ENCODE results near the gene TMEM89.

The TMEM89 gene

DNA sequence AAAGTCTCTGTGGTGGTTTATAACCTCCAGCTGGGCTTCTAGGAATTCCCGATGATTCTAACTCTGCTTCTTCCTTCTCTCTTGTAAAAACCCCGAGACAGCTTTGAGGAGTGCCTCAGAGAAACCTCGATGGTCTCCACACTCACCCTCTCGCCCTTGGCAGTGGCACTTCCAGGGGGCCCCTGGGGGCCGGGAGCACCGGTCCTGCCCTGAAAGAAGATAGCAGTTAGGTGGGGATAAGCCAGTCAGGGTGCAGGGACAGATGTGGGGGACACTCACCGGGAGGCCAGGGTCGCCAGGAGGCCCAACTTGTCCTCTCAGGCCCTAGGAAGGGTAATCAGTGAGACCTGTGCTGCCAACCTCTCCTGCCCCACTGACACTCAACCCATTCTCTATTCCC is 36.2 kb downstream of the TMEM89 start:
- Histone ChIP-seq H3K9me3 (ENCODE audit: control insufficient read depth in 2 of 2, low read length in 2 of 2) (no peaks in the 10 kb centered on the region), H3K4me3 (ENCODE audit: low read length in 2 of 2) (no peak overlapping the region), H3K4me1 (ENCODE audit: control insufficient read depth, insufficient read depth, low read length) (no peaks in the 10 kb centered on the region), H3K27me3 (ENCODE audit: control insufficient read depth in 1 of 2, insufficient read depth in 2 of 2, low read length in 2 of 2) (no peaks in the 10 kb centered on the region), H3K36me3 (ENCODE audit: control insufficient read depth in 2 of 2, insufficient read depth in 2 of 2, low read length in 2 of 2) (peaks cover 0 to 3% of the 10 kb centered on the region in 2 donors), H3K27ac (ENCODE audit: low read length) (no peak overlapping the region), H3K9ac (ENCODE audit: low read length in 2 of 2) (no peak overlapping the region)

DNA sequence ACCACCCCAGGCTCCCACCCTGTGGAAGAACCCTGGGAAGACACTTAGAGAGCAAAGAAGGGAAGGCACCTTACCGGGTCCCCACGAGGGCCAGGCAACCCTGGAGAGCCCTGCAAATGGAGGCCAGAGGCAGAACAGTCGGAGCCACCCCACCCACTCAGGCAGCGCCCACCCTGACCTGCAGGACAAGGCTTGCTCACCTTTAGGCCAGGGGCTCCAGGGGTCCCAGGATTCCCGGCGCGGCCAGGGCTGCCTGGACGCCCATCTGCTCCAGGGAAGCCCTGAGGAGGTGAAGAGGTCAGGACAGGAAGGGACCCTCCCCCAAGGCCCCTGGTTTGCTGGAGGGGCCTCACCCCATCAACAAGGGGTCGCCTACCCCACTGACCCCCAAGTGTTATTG is 36.7 kb downstream of the TMEM89 start:
- H3K36me3 ChIP-seq (ENCODE audit: control insufficient read depth in 2 of 2, insufficient read depth in 2 of 2, low read length in 2 of 2) = peaks cover 0 to 3% of the 10 kb centered on the region in 2 donors
- no peak overlapping the region for H3K27ac ChIP-seq (ENCODE audit: low read length)
- no peak overlapping the region for H3K9ac ChIP-seq (ENCODE audit: low read length in 2 of 2)
- no peak overlapping the region for H3K4me3 ChIP-seq (ENCODE audit: low read length in 2 of 2)
- no peaks in the 10 kb centered on the region for H3K4me1 ChIP-seq (ENCODE audit: control insufficient read depth, insufficient read depth, low read length)
- H3K9me3 ChIP-seq (ENCODE audit: control insufficient read depth in 2 of 2, low read length in 2 of 2) = no peaks in the 10 kb centered on the region
- no peaks in the 10 kb centered on the region for H3K27me3 ChIP-seq (ENCODE audit: control insufficient read depth in 1 of 2, insufficient read depth in 2 of 2, low read length in 2 of 2)

DNA sequence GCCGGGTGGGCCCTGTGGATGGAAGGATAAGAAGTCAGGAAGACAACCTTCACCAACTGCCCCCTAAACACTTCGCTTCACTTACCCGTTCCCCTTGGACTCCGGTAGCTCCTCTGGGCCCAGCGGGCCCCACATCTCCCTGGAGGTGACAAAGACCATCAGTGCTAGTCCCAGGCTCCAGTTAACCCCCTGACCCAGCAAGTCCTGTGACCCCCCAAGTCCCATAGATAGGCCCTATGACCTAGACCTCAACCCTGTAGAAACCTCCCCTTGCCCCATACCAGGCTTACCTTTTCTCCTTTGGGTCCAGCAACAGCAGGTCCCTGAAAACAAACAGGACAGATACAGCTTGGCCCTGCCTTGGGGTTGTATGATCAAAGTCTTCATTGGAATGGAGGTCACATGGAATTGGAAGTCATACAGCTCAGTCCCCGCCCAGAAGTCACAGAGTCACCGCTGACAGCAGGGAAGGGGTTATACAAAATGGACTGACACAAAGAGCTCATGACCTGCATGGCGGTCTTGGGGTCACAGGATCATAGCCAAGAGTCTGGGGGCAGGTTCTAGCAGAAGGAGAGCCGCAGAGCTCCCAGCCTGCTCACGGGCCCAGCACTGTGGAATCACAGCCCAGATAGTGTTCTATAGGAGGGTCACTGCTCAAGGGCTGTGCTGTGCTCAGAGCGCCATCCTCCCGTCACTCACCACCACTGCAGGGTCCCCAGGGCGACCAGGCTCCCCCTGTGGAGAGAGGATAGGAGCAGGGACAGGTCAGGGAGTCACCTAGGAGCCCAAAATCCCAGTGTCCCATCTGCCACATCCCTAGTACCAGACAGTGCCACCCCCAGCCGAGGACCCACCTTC is 39.7 kb downstream of the TMEM89 start:
- Histone ChIP-seq H3K4me1 (ENCODE audit: control insufficient read depth, insufficient read depth, low read length) (no peaks in the 10 kb centered on the region), H3K4me3 (ENCODE audit: low read length in 2 of 2) (no peak overlapping the region), H3K27ac (ENCODE audit: low read length) (no peak overlapping the region), H3K27me3 (ENCODE audit: control insufficient read depth in 1 of 2, insufficient read depth in 2 of 2, low read length in 2 of 2) (no peaks in the 10 kb centered on the region), H3K9ac (ENCODE audit: low read length in 2 of 2) (no peak overlapping the region), H3K9me3 (ENCODE audit: control insufficient read depth in 2 of 2, low read length in 2 of 2) (no peaks in the 10 kb centered on the region), H3K36me3 (ENCODE audit: control insufficient read depth in 2 of 2, insufficient read depth in 2 of 2, low read length in 2 of 2) (peaks cover 3 to 4% of the 10 kb centered on the region in 2 donors)

DNA sequence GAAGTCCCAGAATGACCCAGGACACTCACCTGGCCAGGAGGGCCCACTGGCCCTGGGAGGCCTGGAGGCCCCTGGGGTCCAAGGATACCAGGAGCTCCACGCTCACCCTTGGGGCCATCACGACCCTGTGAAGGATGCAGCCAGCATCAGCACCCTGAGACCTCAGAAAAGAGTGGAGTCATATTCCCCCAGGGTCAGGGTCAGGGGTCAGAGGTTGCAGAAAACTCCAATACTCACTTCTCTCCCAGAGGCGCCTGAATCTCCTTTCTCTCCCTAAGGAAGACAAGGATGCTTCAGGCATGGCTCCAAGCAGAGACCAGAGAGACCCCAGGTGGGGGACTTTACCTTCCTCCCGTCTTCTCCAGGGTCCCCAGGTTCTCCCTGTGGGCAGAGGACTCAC is 44.9 kb downstream of the TMEM89 start:
- no peaks in the 10 kb centered on the region for H3K27me3 ChIP-seq (ENCODE audit: control insufficient read depth in 1 of 2, insufficient read depth in 2 of 2, low read length in 2 of 2)
- H3K4me1 ChIP-seq (ENCODE audit: control insufficient read depth, insufficient read depth, low read length) = no peaks in the 10 kb centered on the region
- peaks cover 3 to 4% of the 10 kb centered on the region in 2 donors for H3K36me3 ChIP-seq (ENCODE audit: control insufficient read depth in 2 of 2, insufficient read depth in 2 of 2, low read length in 2 of 2)
- no peak overlapping the region for H3K27ac ChIP-seq (ENCODE audit: low read length)
- no peaks in the 10 kb centered on the region for H3K9me3 ChIP-seq (ENCODE audit: control insufficient read depth in 2 of 2, low read length in 2 of 2)
- no peak overlapping the region for H3K9ac ChIP-seq (ENCODE audit: low read length in 2 of 2)
- no peak overlapping the region for H3K4me3 ChIP-seq (ENCODE audit: low read length in 2 of 2)

DNA sequence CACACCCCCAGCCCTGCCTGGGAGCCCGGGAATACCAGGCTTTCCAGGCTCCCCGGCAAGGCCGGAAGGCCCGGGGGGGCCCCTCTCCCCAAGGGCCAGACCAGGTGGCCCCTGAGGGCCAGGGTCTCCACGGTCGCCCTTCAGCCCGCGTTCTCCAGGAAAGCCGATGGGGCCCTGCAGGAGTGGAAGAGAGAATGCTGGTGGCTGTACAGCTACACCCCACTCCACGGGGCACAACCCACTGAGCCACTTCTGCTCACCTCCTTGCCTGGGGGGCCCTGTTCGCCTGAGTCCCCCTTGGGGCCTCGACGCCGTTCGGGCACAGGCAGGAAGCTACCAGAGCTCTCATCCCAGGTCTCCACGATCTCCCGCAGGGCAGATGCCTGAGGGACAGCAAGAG is 46.2 kb downstream of the TMEM89 start:
- H3K36me3 ChIP-seq (ENCODE audit: control insufficient read depth in 2 of 2, insufficient read depth in 2 of 2, low read length in 2 of 2) = peaks cover 3 to 4% of the 10 kb centered on the region in 2 donors
- no peaks in the 10 kb centered on the region for H3K9me3 ChIP-seq (ENCODE audit: control insufficient read depth in 2 of 2, low read length in 2 of 2)
- no peaks in the 10 kb centered on the region for H3K4me1 ChIP-seq (ENCODE audit: control insufficient read depth, insufficient read depth, low read length)
- H3K27ac ChIP-seq (ENCODE audit: low read length) = no peak overlapping the region
- no peaks in the 10 kb centered on the region for H3K27me3 ChIP-seq (ENCODE audit: control insufficient read depth in 1 of 2, insufficient read depth in 2 of 2, low read length in 2 of 2)
- no peak overlapping the region for H3K9ac ChIP-seq (ENCODE audit: low read length in 2 of 2)
- H3K4me3 ChIP-seq (ENCODE audit: low read length in 2 of 2) = no peak overlapping the region

DNA sequence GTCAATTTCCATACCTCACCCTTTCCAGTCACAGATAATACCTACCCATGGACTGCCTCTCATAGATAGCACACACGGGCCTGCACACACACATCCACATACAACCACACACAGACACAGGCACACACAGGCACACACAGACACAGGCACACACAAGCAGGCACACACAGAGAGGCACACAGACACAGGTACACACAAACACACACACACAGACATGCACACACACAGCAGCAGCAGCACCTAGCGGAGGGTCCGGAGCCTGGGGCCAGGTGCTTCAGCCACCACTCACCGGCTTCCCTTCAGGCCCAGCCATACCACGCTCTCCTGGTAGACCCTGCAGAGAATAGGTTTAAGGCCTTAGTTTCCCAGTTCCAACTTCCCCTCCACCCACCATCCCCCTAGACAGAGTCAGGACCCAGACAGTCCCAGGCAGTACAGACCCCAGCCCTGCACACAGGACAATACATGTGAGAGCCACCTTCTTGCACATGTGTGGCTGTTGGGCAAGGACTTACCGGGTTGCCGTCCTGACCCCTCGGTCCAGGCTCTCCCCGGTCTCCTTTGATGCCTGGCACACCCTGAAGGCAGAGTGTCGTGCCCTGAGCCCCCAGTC is 47.5 kb downstream of the TMEM89 start:
- H3K9me3 ChIP-seq (ENCODE audit: control insufficient read depth in 2 of 2, low read length in 2 of 2) = no peaks in the 10 kb centered on the region
- no peaks in the 10 kb centered on the region for H3K4me1 ChIP-seq (ENCODE audit: control insufficient read depth, insufficient read depth, low read length)
- H3K27ac ChIP-seq (ENCODE audit: low read length) = no peak overlapping the region
- no peak overlapping the region for H3K9ac ChIP-seq (ENCODE audit: low read length in 2 of 2)
- H3K4me3 ChIP-seq (ENCODE audit: low read length in 2 of 2) = no peak overlapping the region
- no peaks in the 10 kb centered on the region for H3K27me3 ChIP-seq (ENCODE audit: control insufficient read depth in 1 of 2, insufficient read depth in 2 of 2, low read length in 2 of 2)
- H3K36me3 ChIP-seq (ENCODE audit: control insufficient read depth in 2 of 2, insufficient read depth in 2 of 2, low read length in 2 of 2) = peaks cover 3 to 4% of the 10 kb centered on the region in 2 donors

DNA sequence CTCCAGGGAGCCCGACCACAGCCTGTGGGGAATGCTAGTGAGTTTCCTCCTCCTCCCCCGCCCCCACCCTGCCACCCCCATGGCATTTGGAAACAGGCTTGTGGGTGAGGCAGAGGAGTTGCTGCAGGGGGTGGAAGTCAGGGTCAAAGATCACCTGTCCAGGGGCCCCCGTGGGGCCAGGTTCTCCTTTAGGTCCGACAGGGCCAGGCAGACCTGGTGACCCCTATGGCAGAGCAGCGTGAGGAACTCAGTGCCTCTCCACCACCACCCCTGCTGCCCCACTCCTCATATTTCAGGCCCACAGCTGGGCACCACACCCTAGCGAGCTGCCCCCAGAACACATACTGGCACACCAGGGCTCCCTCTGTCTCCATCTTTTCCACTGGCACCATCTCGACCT is 49.1 kb downstream of the TMEM89 start:
- Histone ChIP-seq H3K27ac (ENCODE audit: low read length) (no peak overlapping the region), H3K4me1 (ENCODE audit: control insufficient read depth, insufficient read depth, low read length) (no peaks in the 10 kb centered on the region), H3K27me3 (ENCODE audit: control insufficient read depth in 1 of 2, insufficient read depth in 2 of 2, low read length in 2 of 2) (no peaks in the 10 kb centered on the region), H3K9ac (ENCODE audit: low read length in 2 of 2) (no peak overlapping the region), H3K4me3 (ENCODE audit: low read length in 2 of 2) (no peak overlapping the region), H3K9me3 (ENCODE audit: control insufficient read depth in 2 of 2, low read length in 2 of 2) (no peaks in the 10 kb centered on the region), H3K36me3 (ENCODE audit: control insufficient read depth in 2 of 2, insufficient read depth in 2 of 2, low read length in 2 of 2) (peaks cover 3 to 4% of the 10 kb centered on the region in 2 donors)

DNA sequence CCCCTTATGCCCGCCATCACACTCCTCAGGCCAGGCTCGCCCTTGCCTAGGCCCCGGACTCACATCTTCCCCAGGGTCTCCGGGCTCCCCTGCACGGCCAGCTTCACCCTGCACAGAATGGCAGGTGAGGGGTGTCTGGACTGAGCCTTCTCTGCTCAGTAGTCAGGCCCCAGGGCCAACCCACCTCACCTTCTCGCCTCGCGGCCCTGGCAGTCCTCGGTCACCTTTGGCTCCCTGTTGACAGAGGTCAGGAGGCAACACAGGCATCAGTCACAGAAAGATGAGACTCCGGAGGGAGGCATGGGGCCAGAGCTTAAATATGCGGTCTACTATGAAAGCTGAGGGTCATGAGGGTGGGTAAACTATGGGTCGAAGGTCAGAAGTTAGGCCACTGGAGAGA is 49.6 kb downstream of the TMEM89 start:
- Histone ChIP-seq H3K36me3 (ENCODE audit: control insufficient read depth in 2 of 2, insufficient read depth in 2 of 2, low read length in 2 of 2) (no peaks in the 10 kb centered on the region), H3K27ac (ENCODE audit: low read length) (no peak overlapping the region), H3K9me3 (ENCODE audit: control insufficient read depth in 2 of 2, low read length in 2 of 2) (no peaks in the 10 kb centered on the region), H3K4me3 (ENCODE audit: low read length in 2 of 2) (no peak overlapping the region), H3K4me1 (ENCODE audit: control insufficient read depth, insufficient read depth, low read length) (no peaks in the 10 kb centered on the region), H3K9ac (ENCODE audit: low read length in 2 of 2) (no peak overlapping the region), H3K27me3 (ENCODE audit: control insufficient read depth in 1 of 2, insufficient read depth in 2 of 2, low read length in 2 of 2) (no peaks in the 10 kb centered on the region)
